NT2/D1 (cell line): ENCODE measurements around the gene INHBE.

Experiments
- DNase-seq: peaks from one replicate; pipeline ENCODE4 v3.0.0-alpha.2; 2011; ENCODE audit warnings: low read depth, low spot score
- H3K27me3 ChIP-seq: 2 replicates; pipeline ENCODE4 v1.6.0; 2011; ENCODE audit warnings: mild to moderate bottlenecking; ENCODE audit not compliant: insufficient read length, insufficient read depth
- H3K36me3 ChIP-seq: 2 replicates; pipeline ENCODE4 v1.6.1; 2011; ENCODE audit warnings: mild to moderate bottlenecking, low read length, mixed read lengths; ENCODE audit not compliant: insufficient read depth, insufficient read length
- H3K4me1 ChIP-seq: 2 replicates; pipeline ENCODE4 v1.5.1; 2011; ENCODE audit not compliant: insufficient read depth, insufficient read length
- H3K4me3 ChIP-seq: 2 replicates; pipeline ENCODE4 v1.5.1; 2011; ENCODE audit warnings: low read depth; ENCODE audit not compliant: insufficient read length
- H3K9ac ChIP-seq: 2 replicates; pipeline ENCODE4 v1.6.0; 2011; ENCODE audit warnings: low read depth; ENCODE audit not compliant: insufficient read length
- H3K9me3 ChIP-seq: 2 replicates; pipeline ENCODE4 v1.5.1; 2011; ENCODE audit warnings: mild to moderate bottlenecking, low read length; ENCODE audit not compliant: insufficient read depth
- SUZ12 ChIP-seq: IDR thresholded peaks from 2 replicates; pipeline ENCODE4 v1.6.1; 2011; ENCODE audit not compliant: insufficient read length, insufficient read depth; ENCODE audit errors: extremely low read depth
- YY1 ChIP-seq: IDR thresholded peaks from 2 replicates; pipeline ENCODE4 v1.6.1; 2011; ENCODE audit not compliant: insufficient read length, insufficient read depth
- ZNF274 ChIP-seq: IDR thresholded peaks from 2 replicates; pipeline ENCODE4 v1.6.1; 2011; ENCODE audit warnings: mild to moderate bottlenecking, low read depth, low read length

Gene INHBE

GRCh38 chr12:57474430-57474829, 19.3 kb downstream of the INHBE start:
- Histone ChIP-seq H3K4me3 (no peak overlapping the region), H3K27me3 (peaks cover 57% of the 10 kb centered on the region), H3K36me3 (peaks cover 9% of the 10 kb centered on the region), H3K9ac (no peak overlapping the region), H3K4me1 (peaks cover 10% of the 10 kb centered on the region), H3K9me3 (no peaks in the 10 kb centered on the region)
- DNase-seq = no peak
- TF ChIP-seq YY1 (no peak), ZNF274 (no peak), SUZ12 (no peak)

- DNase-seq = no peak
- Histone ChIP-seq H3K9me3 (no peaks in the 10 kb centered on the region), H3K36me3 (peaks cover 7% of the 10 kb centered on the region), H3K4me1 (peaks cover 10% of the 10 kb centered on the region), H3K4me3 (peak overlapping the region; percentile 40), H3K9ac (peak overlapping the region; percentile 79), H3K27me3 (peaks cover 57% of the 10 kb centered on the region)
- TF ChIP-seq YY1 (no peak), SUZ12 (peak; percentile 46), ZNF274 (no peak)
These were observed 19.8 kb downstream of the INHBE start for GRCh38 chr12:57474862-57475261.

- Histone ChIP-seq H3K4me1 (peaks cover 10% of the 10 kb centered on the region), H3K4me3 (peak overlapping the region; percentile 40), H3K36me3 (peaks cover 5% of the 10 kb centered on the region), H3K9ac (peak overlapping the region; percentile 79), H3K27me3 (peaks cover 57% of the 10 kb centered on the region), H3K9me3 (no peaks in the 10 kb centered on the region)
- DNase-seq = no peak
- no peak for TF ChIP-seq YY1
- TF ChIP-seq SUZ12 = peak; percentile 94
- no peak for TF ChIP-seq ZNF274
These were observed 20.4 kb downstream of the INHBE start for GRCh38 chr12:57475271-57476161.

- Histone ChIP-seq H3K4me3 (peak overlapping the region; percentile 40), H3K36me3 (no peaks in the 10 kb centered on the region), H3K4me1 (peaks cover 10% of the 10 kb centered on the region), H3K9me3 (no peaks in the 10 kb centered on the region), H3K27me3 (peaks cover 57% of the 10 kb centered on the region), H3K9ac (peak overlapping the region; percentile 79)
- TF ChIP-seq SUZ12 = no peak
- no peak for TF ChIP-seq ZNF274
- no peak for TF ChIP-seq YY1
- no peak for DNase-seq
These were observed 21.3 kb downstream of the INHBE start for GRCh38 chr12:57476162-57476992.

GRCh38 chr12:57476993-57477709, 22.0 kb downstream of the INHBE start:
- TF ChIP-seq SUZ12 = no peak
- no peak for TF ChIP-seq ZNF274
- no peak for TF ChIP-seq YY1

GRCh38 chr12:57477710-57478681, 22.9 kb downstream of the INHBE start:
- Histone ChIP-seq H3K4me3 (no peak overlapping the region), H3K9me3 (no peaks in the 10 kb centered on the region), H3K9ac (no peak overlapping the region), H3K36me3 (no peaks in the 10 kb centered on the region), H3K27me3 (peaks cover 48% of the 10 kb centered on the region), H3K4me1 (peaks cover 12% of the 10 kb centered on the region)
- DNase-seq = no peak
- no peak for TF ChIP-seq YY1
- no peak for TF ChIP-seq SUZ12
- TF ChIP-seq ZNF274 = no peak

More at GRCh38 chr12:57476993-57477709, 22.0 kb downstream of the INHBE start:
- no peak for DNase-seq
- no peak overlapping the region for H3K9ac ChIP-seq
- H3K9me3 ChIP-seq = no peaks in the 10 kb centered on the region
- H3K27me3 ChIP-seq = peaks cover 57% of the 10 kb centered on the region
- H3K36me3 ChIP-seq = no peaks in the 10 kb centered on the region
- no peak overlapping the region for H3K4me3 ChIP-seq
- peaks cover 12% of the 10 kb centered on the region for H3K4me1 ChIP-seq
